Psoas muscle (tissue), 8 donors: ENCODE measurements around the gene PLOD1. TPM values are rescaled to one million over a fixed set of nuclear protein-coding genes. Genes with fewer than 3 reads are reported as not detected.
A peak's percentile ranks its signal among the peaks of the same experiment; 100 is the strongest.

Experiments
- ATAC-seq, 4 donors: fragments of 200-7000 bp; cut with Tn5 transposase; one replicate each; pipeline ENCODE4 v1.9.1; 2020; ENCODE audit warnings: moderate library complexity in 3 of 4, mild to moderate bottlenecking in 2 of 4
- DNase-seq, 2 donors: peaks; one replicate each; pipeline ENCODE4 v3.0.0-alpha.2; 2020
- H3K27ac ChIP-seq: fragments of 200-600 bp; one replicate; pipeline ENCODE4 v1.8.0; 2022
- H3K27me3 ChIP-seq, 3 donors: fragments of 200-600 bp in 1 of 3; one replicate each; pipeline versions ENCODE4 v1.6.1 to v1.8.0; 2013 to 2022; ENCODE audit warnings: low read length in 2 of 3, mild to moderate bottlenecking in 2 of 3, moderate library complexity in 1 of 3; ENCODE audit not compliant: insufficient read depth in 3 of 3
- H3K36me3 ChIP-seq, 2 donors: fragments of 200-600 bp in 1 of 2; one replicate each; pipeline versions ENCODE4 v1.6.1 to v1.8.0; 2013 to 2022; ENCODE audit warnings: low read depth in 1 of 2, mild to moderate bottlenecking in 1 of 2, moderate library complexity in 1 of 2; ENCODE audit not compliant: insufficient read depth in 1 of 2
- H3K4me1 ChIP-seq: fragments of 200-600 bp; one replicate; pipeline ENCODE4 v1.8.0; 2022
- H3K4me3 ChIP-seq: fragments of 200-600 bp; one replicate; pipeline ENCODE4 v1.8.0; 2022; ENCODE audit warnings: mild to moderate bottlenecking
- H3K9me3 ChIP-seq: fragments of 200-600 bp; one replicate; pipeline ENCODE4 v1.8.0; 2022
- WGBS, 3 donors: extraction: QIAGEN DNeasy Blood & Tissue Kit; methylation state at CpG; one replicate each; pipeline versions ENCODE4 v1.1.6 to v1.1.7; 2013; 5-methylcytosine and 5-hydroxymethylcytosine counted together
- intact Hi-C, 2 donors: fragments of 100-400 bp; cut with DNase I; formaldehyde crosslinking; loops; one replicate each; pipeline versions ENCODE4 v1.11.0 to v1.14.2; 2022
- polyA plus RNA-seq, 3 donors: library from polyadenylated mRNA; stranded (reverse); fragments of 200-250 nt; gene quantifications; one replicate each; pipeline ENCODE4 v1.2.3, GENCODE V29; 2013
- total RNA-seq, 4 donors: library from RNA; stranded (reverse); fragmentation: NEBNext Ultra II Directional in 2 of 4; extraction: Animal tissue kit (Norgen Biotek cat#: 25700) in 2 of 4; gene quantifications; one replicate each; pipeline versions ENCODE4 v1.2.1 to v1.2.4, GENCODE V29; 2021 to 2023
- TF ChIP-seq, protein P1 (sequence below): fragments of 200-600 bp; IDR thresholded peaks from one replicate; pipeline ENCODE4 v1.8.0; 2022; ENCODE audit warnings: antibody characterized with exemption
- donor health status: healthy with polysubstance abuse.
- donor health status: DM: no; HTN: no; CAD: no; lungs with moderate emphysema.
- donor health status: Bipolar disorder and iron deficiency.
- donor health status: healthy.
- donor health status: DM: yes; HTN: yes; CAD: no.
- donor health status: DM: no; HTN: no; CAD: no.
- donor health status: DM: no; HTN: no; CAD: no.
- donor health status: DM: yes; HTN: yes; CAD: no.

PLOD1 gene
- total and polyA plus RNA-seq, 7 donors: 25.1 to 52.3 (median 36.3) TPM

DNA sequence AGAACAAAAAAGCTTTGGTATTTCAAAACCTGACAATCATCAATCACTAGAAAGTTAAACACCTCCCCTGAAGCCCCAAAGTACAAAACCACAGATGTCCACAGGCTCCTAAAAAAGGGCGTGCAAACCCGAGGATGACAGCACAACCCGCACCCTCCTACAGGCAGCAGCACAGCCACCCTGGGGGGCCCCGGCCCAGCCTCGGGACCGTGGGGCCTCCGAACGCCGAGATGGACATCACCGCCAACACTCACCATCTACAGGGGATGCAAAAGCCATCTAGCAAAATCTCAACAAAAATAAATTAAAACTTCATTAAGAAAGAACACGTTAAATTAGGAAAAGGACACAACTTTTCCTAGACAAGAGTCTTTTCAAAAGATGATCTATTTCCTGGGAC is 14.9 kb upstream of the PLOD1 start:
- peaks cover 55% of the 10 kb centered on the region for H3K4me1 ChIP-seq

DNA sequence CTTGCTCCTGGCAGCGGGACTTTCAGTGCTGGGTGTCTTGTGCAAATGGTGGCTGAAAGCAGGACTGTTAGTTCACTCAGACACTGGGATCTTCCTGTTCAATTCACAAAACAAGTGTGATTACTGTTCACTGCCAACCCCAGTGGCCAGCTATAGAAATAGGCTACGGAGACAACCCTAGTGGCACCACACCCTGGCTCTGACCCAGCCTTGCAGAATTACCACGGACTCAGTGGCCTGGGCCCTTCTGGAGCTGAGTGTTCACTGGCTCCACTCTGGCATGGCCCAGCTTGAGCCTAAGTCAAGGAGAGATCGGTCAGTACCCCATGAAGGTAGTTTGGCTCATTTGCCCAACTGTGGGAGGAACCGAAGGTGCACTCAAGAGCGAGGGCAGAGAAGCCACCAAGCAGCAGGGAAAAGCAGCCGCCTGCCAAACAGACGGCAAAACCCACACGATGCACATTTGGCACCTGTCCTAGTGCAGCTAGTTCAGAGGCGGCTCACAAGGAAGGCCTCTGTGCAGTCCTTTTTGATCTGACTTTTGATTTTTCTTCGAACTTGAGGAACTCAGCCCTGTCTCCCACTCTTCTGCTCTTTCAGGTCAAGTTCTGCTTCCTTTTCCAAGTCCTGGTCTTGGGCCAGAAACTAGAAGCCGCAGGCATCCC is 14.1 kb upstream of the PLOD1 start:
- Histone ChIP-seq H3K4me1 (peaks cover 60% of the 10 kb centered on the region), H3K27ac (peak overlapping the region; percentile 83)

More for the DNA sequence above, 14.9 kb upstream of the PLOD1 start:
- TF ChIP-seq, protein P1, sequence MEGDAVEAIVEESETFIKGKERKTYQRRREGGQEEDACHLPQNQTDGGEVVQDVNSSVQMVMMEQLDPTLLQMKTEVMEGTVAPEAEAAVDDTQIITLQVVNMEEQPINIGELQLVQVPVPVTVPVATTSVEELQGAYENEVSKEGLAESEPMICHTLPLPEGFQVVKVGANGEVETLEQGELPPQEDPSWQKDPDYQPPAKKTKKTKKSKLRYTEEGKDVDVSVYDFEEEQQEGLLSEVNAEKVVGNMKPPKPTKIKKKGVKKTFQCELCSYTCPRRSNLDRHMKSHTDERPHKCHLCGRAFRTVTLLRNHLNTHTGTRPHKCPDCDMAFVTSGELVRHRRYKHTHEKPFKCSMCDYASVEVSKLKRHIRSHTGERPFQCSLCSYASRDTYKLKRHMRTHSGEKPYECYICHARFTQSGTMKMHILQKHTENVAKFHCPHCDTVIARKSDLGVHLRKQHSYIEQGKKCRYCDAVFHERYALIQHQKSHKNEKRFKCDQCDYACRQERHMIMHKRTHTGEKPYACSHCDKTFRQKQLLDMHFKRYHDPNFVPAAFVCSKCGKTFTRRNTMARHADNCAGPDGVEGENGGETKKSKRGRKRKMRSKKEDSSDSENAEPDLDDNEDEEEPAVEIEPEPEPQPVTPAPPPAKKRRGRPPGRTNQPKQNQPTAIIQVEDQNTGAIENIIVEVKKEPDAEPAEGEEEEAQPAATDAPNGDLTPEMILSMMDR: no peak
- intact Hi-C loops: no loop called here
- WGBS, 3 donors: 79 to 91% (median 82%) methylated on average over 11 of the region's 11 CpGs
- peaks cover 0 to 41% of the 10 kb centered on the region in 2 donors for H3K36me3 ChIP-seq
- peak overlapping the region; percentile 83 for H3K27ac ChIP-seq
- peak overlapping the region; percentile 31 for H3K4me3 ChIP-seq
- no peaks in the 10 kb centered on the region for H3K27me3 ChIP-seq
- H3K9me3 ChIP-seq: no peaks in the 10 kb centered on the region
- DNase-seq (no peak), ATAC-seq (no peak)

DNA sequence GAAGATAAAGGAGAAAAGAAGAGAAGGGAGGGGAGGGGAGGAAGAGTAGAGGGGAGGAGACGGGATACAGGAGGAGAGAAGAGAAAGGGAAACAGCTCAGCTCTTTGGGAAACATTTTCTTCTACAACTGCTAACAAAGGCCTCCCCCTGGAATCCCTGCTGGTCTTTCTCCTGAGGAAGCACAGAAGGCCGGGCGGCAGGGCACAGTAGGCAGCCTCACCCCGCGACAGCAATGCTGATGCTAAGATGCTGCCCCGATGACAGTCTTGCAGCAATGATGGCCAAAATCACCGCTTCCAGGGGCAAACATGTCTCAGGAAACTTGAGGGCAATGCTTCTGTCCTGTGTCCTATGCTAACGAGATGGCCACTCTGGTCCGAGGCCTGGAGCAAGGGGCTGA is 13.5 kb upstream of the PLOD1 start:
- DNase-seq (no peak), ATAC-seq (no peak)
- Histone ChIP-seq H3K4me1 (peaks cover 60% of the 10 kb centered on the region), H3K9me3 (no peaks in the 10 kb centered on the region), H3K27me3 (no peaks in the 10 kb centered on the region), H3K4me3 (peak overlapping the region; percentile 31), H3K27ac (peak overlapping the region; percentile 83), H3K36me3 (peaks cover 0 to 41% of the 10 kb centered on the region in 2 donors)
- TF ChIP-seq, protein P1: no peak
- intact Hi-C loops: no loop called here
- WGBS, 3 donors: 76 to 86% (median 78%) methylated on average over 9 of the region's 9 CpGs

More for the DNA sequence above, 14.1 kb upstream of the PLOD1 start:
- WGBS, 3 donors: 25 to 43% (median 28%) methylated on average over 12 of the region's 12 CpGs
- intact Hi-C loops: no loop called here
- DNase-seq (peak in 1 of 2 donors; percentile 69), ATAC-seq (peak in 3 of 4 donors; percentile 14 to 56 (median 34))
- Histone ChIP-seq H3K9me3 (no peaks in the 10 kb centered on the region), H3K36me3 (peaks cover 0 to 41% of the 10 kb centered on the region in 2 donors), H3K27me3 (no peaks in the 10 kb centered on the region), H3K4me3 (peak overlapping the region; percentile 31)
- TF ChIP-seq, protein P1: no peak

DNA sequence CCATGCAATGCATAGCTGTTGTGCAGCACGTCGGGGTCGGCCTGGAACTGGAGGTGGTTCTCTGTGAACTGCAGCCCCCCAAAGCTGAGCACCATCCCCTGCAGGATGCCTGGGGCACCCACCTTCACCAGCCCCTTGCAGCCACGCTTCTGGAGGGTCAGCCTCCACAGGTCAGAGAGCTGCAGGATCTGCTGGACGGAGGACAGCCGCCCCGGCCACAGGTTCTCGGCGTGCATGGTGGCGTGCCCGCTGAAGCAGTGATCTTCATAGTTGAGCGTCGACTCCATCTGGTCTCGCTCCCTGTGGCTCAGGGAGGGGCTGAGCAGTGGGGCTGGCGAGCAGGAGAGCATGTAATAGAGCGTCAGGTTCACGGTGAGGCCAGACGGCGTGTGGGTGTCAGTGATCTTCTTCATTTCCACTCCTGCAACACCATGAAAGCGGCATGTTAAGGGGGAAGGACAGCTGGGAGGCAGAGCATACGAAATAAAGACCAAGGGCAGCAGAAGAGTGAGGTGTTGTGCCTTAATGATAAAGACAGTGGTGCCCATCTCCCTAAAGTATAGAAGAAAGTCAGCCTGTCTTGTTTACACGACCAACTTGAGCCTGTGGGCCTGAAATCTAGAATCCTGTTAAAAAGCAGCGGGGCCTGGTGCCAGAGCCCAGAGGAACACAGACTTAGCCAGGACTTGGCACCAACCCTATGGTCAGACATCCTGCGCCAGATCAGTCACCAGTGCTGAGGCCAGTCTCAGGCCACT is 11.3 kb upstream of the PLOD1 start:
- H3K4me1 ChIP-seq: peaks cover 70% of the 10 kb centered on the region
- ATAC-seq (peak in 2 of 4 donors; percentile 13 to 32), DNase-seq (peak in 1 of 2 donors; percentile 74)
- peak overlapping the region; percentile 80 for H3K27ac ChIP-seq
- intact Hi-C loops: no loop called here
- H3K9me3 ChIP-seq: no peaks in the 10 kb centered on the region
- peak overlapping the region; percentile 68 for H3K4me3 ChIP-seq
- 30 to 66% (median 41%) methylated on average over 23 to 24 of the region's 24 CpGs for WGBS, 3 donors
- H3K27me3 ChIP-seq: no peaks in the 10 kb centered on the region
- H3K36me3 ChIP-seq: peaks cover 0 to 41% of the 10 kb centered on the region in 2 donors
- TF ChIP-seq, protein P1: no peak
